CD4-positive, alpha-beta T cell treated with Interleukin-6 at 100 ng/mL for 8 hours (primary cell): ENCODE measurements around the gene ALG12.

Source experiments
- DNase-seq: peaks from one replicate; pipeline ENCODE4 v3.0.0-alpha.2; 2020; ENCODE audit warnings: mixed read lengths, low spot score

ALG12 gene

GRCh38 chr22:49945042-49945794 is 27.0 kb upstream of the ALG12 start:
- peak; percentile 77 for DNase-seq

GRCh38 chr22:49944399-49944891 is 26.2 kb upstream of the ALG12 start:
- no peak for DNase-seq

GRCh38 chr22:49943771-49944398 is 25.6 kb upstream of the ALG12 start:
- no peak for DNase-seq

- no peak for DNase-seq
Measured at GRCh38 chr22:49943405-49943765, 25.1 kb upstream of the ALG12 start.

GRCh38 chr22:49942565-49943404 is 24.5 kb upstream of the ALG12 start:
- no peak for DNase-seq

- DNase-seq: no peak
Measured at GRCh38 chr22:49941507-49942316, 23.5 kb upstream of the ALG12 start.

GRCh38 chr22:49938565-49939136 is 20.4 kb upstream of the ALG12 start:
- no peak for DNase-seq

- no peak for DNase-seq
Measured at GRCh38 chr22:49937758-49938564, 19.7 kb upstream of the ALG12 start.

- DNase-seq: no peak
Measured at GRCh38 chr22:49936973-49937757, 18.9 kb upstream of the ALG12 start.

GRCh38 chr22:49936018-49936972 is 18.1 kb upstream of the ALG12 start:
- DNase-seq: peak; percentile 93

GRCh38 chr22:49935561-49935960 is 17.3 kb upstream of the ALG12 start:
- peak; percentile 81 for DNase-seq

- DNase-seq: peak; percentile 93
Measured at GRCh38 chr22:49934891-49935557, 16.8 kb upstream of the ALG12 start.

- DNase-seq: no peak
Measured at GRCh38 chr22:49934160-49934890, 16.1 kb upstream of the ALG12 start.

GRCh38 chr22:49933236-49934159 is 15.3 kb upstream of the ALG12 start:
- no peak for DNase-seq

- DNase-seq: peak; percentile 72
Measured at GRCh38 chr22:49930596-49931412, 12.6 kb upstream of the ALG12 start.
